ENCODE results near the gene LPP. TPM values are rescaled to one million over a fixed set of nuclear protein-coding genes. Genes with fewer than 3 reads are reported as not detected.

Gene LPP
- total and polyA plus RNA-seq, 2 of the 4 experiments (the other 2 are of a cell fraction): 16.0 to 130 TPM

GRCh38 chr3:188528396-188528795 is 374.4 kb downstream of the LPP start:
- no peak overlapping the region; the same call in 1 of the 2 replicates for H3K18ac ChIP-seq (ENCODE audit: low read depth, low read length)
- WGBS, 2 experiments (ENCODE audit: extremely low coverage in 2 of 2, insufficient read length in 1 of 2): no CpG with 5 or more reads among the region's 3 CpGs

More at GRCh38 chr3:188528396-188528795, 374.4 kb downstream of the LPP start:
- Histone ChIP-seq H4K91ac (ENCODE audit: insufficient read depth, low read depth, low read length) (no peak overlapping the region), H3K9me3 (ENCODE audit: control insufficient read depth, insufficient read depth, low read length) (no peaks in the 10 kb centered on the region), H2BK5ac (ENCODE audit: low read depth, low read length, poor library complexity, severe bottlenecking) (peak overlapping the region; percentile 7), H3K14ac (replicated peaks; ENCODE audit: low read depth, low read length) (no peak overlapping the region), H3K56ac (ENCODE audit: extremely low read depth, insufficient read depth, low read length) (no peak overlapping the region), H3K9me1 (ENCODE audit: insufficient read depth, low read length) (peaks cover 12% of the 10 kb centered on the region), H3K27me3 (ENCODE audit: control insufficient read depth, insufficient read depth, low read length) (no peaks in the 10 kb centered on the region), H3K4ac (ENCODE audit: low read depth, low read length) (peak overlapping the region; percentile 1; the same call in 1 of the 2 replicates), H4K20me1 (ENCODE audit: insufficient read depth, low read length) (peaks cover 19% of the 10 kb centered on the region; the same call in 1 of the 2 replicates), H4K5ac (ENCODE audit: low read depth, low read length) (no peak overlapping the region), H3K9ac (ENCODE audit: low read depth, low read length) (no peak overlapping the region), H2AK5ac (ENCODE audit: low read depth, low read length) (peak overlapping the region; percentile 20; the same call in 1 of the 2 replicates), H2BK20ac (ENCODE audit: low read depth, low read length) (peak overlapping the region; percentile 57; the same call in 1 of the 2 replicates), H3K27ac (ENCODE audit: insufficient read depth, low read length) (no peak overlapping the region), H2AFZ (replicated peaks; ENCODE audit: low read length, poor library complexity) (no peak overlapping the region), H2BK15ac (ENCODE audit: low read depth, low read length) (no peak overlapping the region), H3K36me3 (ENCODE audit: control insufficient read depth, insufficient read depth, low read length) (peaks cover 12% of the 10 kb centered on the region), H2AK9ac (replicated peaks; ENCODE audit: low read depth, low read length, poor library complexity) (no peak overlapping the region), H3K23ac (ENCODE audit: low read depth, low read length) (no peak overlapping the region), H2BK120ac (ENCODE audit: low read depth, low read length) (no peak overlapping the region; the same call in 1 of the 2 replicates), H4K8ac (ENCODE audit: low read depth in 2 of 2, low read length in 2 of 2) (no peak overlapping the region), H3K79me1 (ENCODE audit: low read depth in 1 of 2, low read length in 2 of 2) (peaks cover 37 to 77% of the 10 kb centered on the region in 2 experiments), H3K4me3 (ENCODE audit: insufficient read depth, low read depth, low read length) (no peak overlapping the region), H3K4me1 (ENCODE audit: control insufficient read depth, insufficient read depth, low read length) (peaks cover 19% of the 10 kb centered on the region), H3K4me2 (ENCODE audit: low read depth, low read length) (no peak overlapping the region)
- ATAC-seq (ENCODE audit: low read depth): no peak
- ChIA-PET POLR2A (ENCODE audit: unreplicated experiment) (interaction anchor here (0.5 kb wide), 1 partner anchor 419 kb away, joined by 3 read pairs; no protein-coding TSS in a partner anchor), CTCF (interaction anchor here (0.8 to 1.0 kb wide), 2 partner anchors 11 to 267 kb away, joined by 3 read pairs; no protein-coding TSS in a partner anchor)
- BruUV-seq (replicated peaks): no TSS peak
- no peak for TF ChIP-seq CEBPB (IDR thresholded peaks at IDR 0.05; ENCODE audit: low read depth, low read length)
- no peak for TF ChIP-seq BHLHE40 (IDR thresholded peaks at IDR 0.05; ENCODE audit: low read depth, low read length)
- TF ChIP-seq MXI1 (IDR thresholded peaks at IDR 0.05; ENCODE audit: borderline replicate concordance, low read depth, low read length): no peak
- in situ Hi-C loops (cut with MboI; ENCODE audit: low sequenced_read_pairs): loop anchor here (25.0 kb wide), 1 partner anchor 791 kb away; the partner anchor contains the start of gene BCL6
- intact Hi-C loops (cut with micrococcal nuclease): no loop called here
- dilution Hi-C loops (cut with HindIII; ENCODE audit: low sequenced_read_pairs, unreplicated experiment): no loop called here
- no peak for DNase-seq
